HCT116 (cell line): ENCODE measurements around the gene MPC1. TPM values are rescaled to one million over a fixed set of nuclear protein-coding genes. Genes with fewer than 3 reads are reported as not detected.

ENCODE experiments used
- ATAC-seq: fragments of 200-7000 bp; cut with Tn5 transposase; 2 replicates; pipeline ENCODE4 v1.9.1; 2020; ENCODE audit warnings: mild to moderate bottlenecking, moderate library complexity
- BruUV-seq: library from RNA; stranded (reverse); fragments of 400-500 nt; replicated peaks from 2 replicates; lab custom pipeline; 2021; lab: Mats Ljungman, UMichigan
- CTCF ChIA-PET: fragments of 300-600 bp; sonication (Branson Sonifier 250); formaldehyde crosslinking; loops from one replicate; lab custom pipeline; 2021; ENCODE audit warnings: antibody characterized with exemption; lab: Charles Lee
- POLR2A ChIA-PET: fragments of 300-600, 350-600 bp; sonication (Branson Sonifier 250); formaldehyde crosslinking; loops from one replicate; lab custom pipeline; 2021; ENCODE audit warnings: antibody characterized with exemption; lab: Charles Lee
- RAD21 ChIA-PET, 2 experiments: fragments of 300-600 bp; sonication (Branson Sonifier 250); formaldehyde crosslinking; loops; one replicate each; lab custom pipeline; 2023; ENCODE audit warnings: low total read pairs in 2 of 2; ENCODE audit not compliant: uncharacterized antibody in 2 of 2, unreplicated experiment in 2 of 2, low non-redundant PET in 1 of 2; lab: Charles Lee
- DNase-seq: peaks from one replicate; pipeline ENCODE4 v3.0.0-alpha.2; 2010; ENCODE audit warnings: low read depth, low spot score
- H2AFZ ChIP-seq: fragments of 200-600 bp; shearing (Covaris generic), sonication (generic); 2 replicates; pipeline ENCODE4 v1.6.1; 2017; ENCODE audit warnings: low read depth, mixed run types, mixed read lengths, antibody characterized with exemption, low read length; ENCODE audit not compliant: poor library complexity, severe bottlenecking
- H3K27ac ChIP-seq: 2 replicates; pipeline ENCODE4 v1.5.1; 2012; ENCODE audit warnings: low read depth, low read length
- H3K27me3 ChIP-seq: fragments of 200-600 bp; sonication (generic); 2 replicates; pipeline ENCODE4 v1.6.1; 2016; ENCODE audit warnings: mixed run types, low read length, mixed read lengths; ENCODE audit not compliant: insufficient read depth
- H3K36me3 ChIP-seq, 2 experiments: fragments of 200-500 bp in 1 of 2; fragments of 200-600 bp in 1 of 2; sonication (Bioruptor generic) in 1 of 2; sonication (generic) in 1 of 2; 2 replicates each; pipeline versions ENCODE4 v1.5.1 to v1.6.1; 2014 to 2016; ENCODE audit warnings: low read length in 2 of 2, inconsistent platforms in 1 of 2, mixed read lengths in 1 of 2, mixed run types in 1 of 2; ENCODE audit not compliant: insufficient read depth in 2 of 2, control insufficient read depth in 1 of 2
- H3K4me1 ChIP-seq, 2 experiments: fragments of 200-600 bp in 1 of 2; sonication (generic) in 1 of 2; 2 replicates each; pipeline versions ENCODE4 v1.5.1 to v1.6.1; 2012 to 2017; ENCODE audit warnings: low read length in 2 of 2, inconsistent platforms in 1 of 2, mild to moderate bottlenecking in 1 of 2, mixed read lengths in 1 of 2, mixed run types in 1 of 2, moderate library complexity in 1 of 2; ENCODE audit not compliant: insufficient read depth in 2 of 2, control insufficient read depth in 1 of 2
- H3K4me2 ChIP-seq: fragments of 200-600 bp; sonication (generic); 2 replicates; pipeline ENCODE4 v1.6.1; 2017; ENCODE audit warnings: mixed run types, low read length, mixed read lengths
- H3K4me3 ChIP-seq, 2 experiments: fragments of 200-600 bp in 1 of 2; sonication (generic) in 1 of 2; replicated peaks in 1 of 2; 2 replicates each; pipeline ENCODE4 v1.5.1; 2011 to 2016; ENCODE audit warnings: low read length in 2 of 2, control low read depth in 1 of 2, low read depth in 1 of 2, mild to moderate bottlenecking in 1 of 2, mixed read lengths in 1 of 2, mixed run types in 1 of 2
- H3K79me2 ChIP-seq: fragments of 200-600 bp; sonication (generic); 2 replicates; pipeline ENCODE4 v1.6.1; 2017; ENCODE audit warnings: mild to moderate bottlenecking, mixed run types, low read length, moderate library complexity, mixed read lengths; ENCODE audit not compliant: insufficient read depth
- H3K9ac ChIP-seq: fragments of 200-600 bp; sonication (generic); 2 replicates; pipeline ENCODE4 v1.6.1; 2016; ENCODE audit warnings: low read length, mixed read lengths
- H3K9me2 ChIP-seq: fragments of 200-600 bp; sonication (generic), shearing (Covaris generic); 2 replicates; pipeline ENCODE4 v1.6.1; 2017; ENCODE audit warnings: mixed run types, mild to moderate bottlenecking, moderate library complexity; ENCODE audit not compliant: insufficient read depth
- H3K9me3 ChIP-seq, 2 experiments: fragments of 200-500 bp in 1 of 2; fragments of 200-600 bp in 1 of 2; sonication (Bioruptor generic) in 1 of 2; sonication (generic) in 1 of 2; 2 replicates each; pipeline ENCODE4 v1.6.1; 2014 to 2017; ENCODE audit warnings: low read length in 2 of 2, mixed read lengths in 2 of 2, inconsistent platforms in 1 of 2, low read depth in 1 of 2, mild to moderate bottlenecking in 1 of 2, mixed run types in 1 of 2, moderate library complexity in 1 of 2; ENCODE audit not compliant: control insufficient read depth in 1 of 2, insufficient read depth in 1 of 2
- H4K20me1 ChIP-seq: fragments of 200-600 bp; sonication (generic), shearing (Covaris generic); 2 replicates; pipeline ENCODE4 v1.6.1; 2017; ENCODE audit warnings: mixed run types, mild to moderate bottlenecking, moderate library complexity; ENCODE audit not compliant: insufficient read depth
- ATF3 ChIP-seq: IDR thresholded peaks from 2 replicates; pipeline ENCODE4 v1.6.1; 2012
- ELF1 ChIP-seq: IDR thresholded peaks from 2 replicates; pipeline ENCODE4 v1.6.1; 2012; ENCODE audit warnings: low read depth, borderline replicate concordance
- REST ChIP-seq: IDR thresholded peaks from 2 replicates; pipeline ENCODE4 v1.6.1; 2012; ENCODE audit warnings: low read depth
- SP1 ChIP-seq: IDR thresholded peaks from 2 replicates; pipeline ENCODE4 v1.6.1; 2012; ENCODE audit warnings: low read depth
- SRF ChIP-seq: IDR thresholded peaks from 2 replicates; pipeline ENCODE4 v1.6.1; 2012; ENCODE audit warnings: low read depth
- intact Hi-C: fragments of 100-400 bp; cut with micrococcal nuclease; formaldehyde crosslinking; loops from 2 replicates; pipeline ENCODE4 v1.10.0; 2022
- total RNA-seq: library from RNA; stranded (reverse); gene quantifications from one replicate; pipeline ENCODE4 v1.2.1, GENCODE V29; 2021; ENCODE audit not compliant: unreplicated experiment
- TF ChIP-seq, protein P1 (sequence below): IDR thresholded peaks from 2 replicates; pipeline ENCODE4 v1.6.1; 2012

MPC1 gene
- total RNA-seq, 1 experiment from 2014 or later: 15.9 TPM

GRCh38 chr6:166411271-166411670, 28.5 kb upstream of the MPC1 start:
- DNase-seq (no peak), ATAC-seq (no peak)
- POLR2A ChIA-PET: no interaction called here
- Histone ChIP-seq H2AFZ (no peak overlapping the region), H4K20me1 (no peaks in the 10 kb centered on the region), H3K4me3 (no peak overlapping the region), H3K36me3 (no peaks in the 10 kb centered on the region), H3K79me2 (no peaks in the 10 kb centered on the region), H3K9me2 (no peaks in the 10 kb centered on the region), H3K4me2 (no peak overlapping the region), H3K9me3 (no peaks in the 10 kb centered on the region), H3K4me1 (no peaks in the 10 kb centered on the region), H3K9ac (no peak overlapping the region), H3K27ac (no peak overlapping the region), H3K27me3 (no peaks in the 10 kb centered on the region)
- CTCF ChIA-PET: no interaction called here
- BruUV-seq: no TSS peak
- TF ChIP-seq ELF1: no peak
- no peak for TF ChIP-seq SRF
- TF ChIP-seq, protein P1, sequence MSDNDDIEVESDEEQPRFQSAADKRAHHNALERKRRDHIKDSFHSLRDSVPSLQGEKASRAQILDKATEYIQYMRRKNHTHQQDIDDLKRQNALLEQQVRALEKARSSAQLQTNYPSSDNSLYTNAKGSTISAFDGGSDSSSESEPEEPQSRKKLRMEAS: no peak
- no peak for TF ChIP-seq REST
- no peak for TF ChIP-seq SP1
- TF ChIP-seq ATF3: no peak
- RAD21 ChIA-PET: no interaction called here
- intact Hi-C loops: no loop called here
